GM18498 (cell line): Measurements from ENCODE around the gene NQO1.
"Not testable (repeated sequence)": the region's sequence is repeated elsewhere in the genome, so short reads cannot be mapped to it uniquely, and the experiment has no call there.

Source experiments
- ATAC-seq: cut with Tn5 transposase; IDR thresholded peaks from one replicate; pipeline ENCODE4 v1.9.1; 2021; ENCODE audit warnings: mild to moderate bottlenecking, moderate library complexity; ENCODE audit not compliant: unreplicated experiment

The NQO1 gene

GRCh38 chr16:69726313-69727060 is at the start of gene NQO1:
TSS of gene NQO1 (minus strand) at chr16:69726560. CDS start at chr16:69726439, 121 bp downstream.
- peak; percentile 99 for ATAC-seq

GRCh38 chr16:69775563-69775962 is 49.2 kb upstream of the NQO1 start:
- ATAC-seq: no peak

- no peak for ATAC-seq
Observed at GRCh38 chr16:69773260-69773947, 47.0 kb upstream of the NQO1 start.

GRCh38 chr16:69771651-69771967 is 45.2 kb upstream of the NQO1 start:
- no peak for ATAC-seq

- ATAC-seq: no peak
Observed at GRCh38 chr16:69769404-69769803, 43.0 kb upstream of the NQO1 start.

GRCh38 chr16:69768666-69769065 is 42.3 kb upstream of the NQO1 start:
- ATAC-seq: no peak

GRCh38 chr16:69767459-69768229 is 41.3 kb upstream of the NQO1 start:
- ATAC-seq: no peak

GRCh38 chr16:69763599-69763942 is 37.2 kb upstream of the NQO1 start:
- no peak for ATAC-seq

- peak; percentile 12 for ATAC-seq
Observed at GRCh38 chr16:69762814-69763598, 36.6 kb upstream of the NQO1 start.

GRCh38 chr16:69761983-69762813 is 35.8 kb upstream of the NQO1 start, which contains the start of gene WWP2:
TSS of gene WWP2 (plus strand) at chr16:69762332. CDS start at chr16:69787011, 24,679 bp downstream.
- ATAC-seq: peak; percentile 85

GRCh38 chr16:69757375-69757774 is 31.0 kb upstream of the NQO1 start:
- not testable (repeated sequence) for ATAC-seq

- no peak for ATAC-seq
Observed at GRCh38 chr16:69756705-69757104, 30.3 kb upstream of the NQO1 start.

GRCh38 chr16:69754469-69755310 is 28.3 kb upstream of the NQO1 start, which contains the start of gene NOB1:
TSS of gene NOB1 (minus strand) at chr16:69754926. CDS start at chr16:69754910, 16 bp downstream.
- ATAC-seq: peak; percentile 95

GRCh38 chr16:69754143-69754468 is 27.7 kb upstream of the NQO1 start:
- ATAC-seq: no peak

GRCh38 chr16:69748694-69749345 is 22.5 kb upstream of the NQO1 start:
- ATAC-seq: no peak

- ATAC-seq: no peak
Observed at GRCh38 chr16:69747115-69747514, 20.8 kb upstream of the NQO1 start.

- no peak for ATAC-seq
Observed at GRCh38 chr16:69745959-69746358, 19.6 kb upstream of the NQO1 start.

- ATAC-seq: no peak
Observed at GRCh38 chr16:69745232-69745612, 18.9 kb upstream of the NQO1 start.
